GM19468 (cell line): Measurements from ENCODE around the gene PPARA.

ENCODE experiments used
- ATAC-seq: cut with Tn5 transposase; IDR thresholded peaks from one replicate; pipeline ENCODE4 v1.9.1; 2021; ENCODE audit warnings: mild to moderate bottlenecking, moderate library complexity, moderate number of reproducible peaks; ENCODE audit not compliant: unreplicated experiment; ENCODE audit errors: extremely low read depth

The PPARA gene

GRCh38 chr22:46162771-46163556 lies 12.6 kb downstream of the PPARA start:
- no peak for ATAC-seq

GRCh38 chr22:46163557-46163888 lies 13.2 kb downstream of the PPARA start:
- no peak for ATAC-seq

- ATAC-seq: no peak
These were observed 15.7 kb downstream of the PPARA start for GRCh38 chr22:46165977-46166376.

GRCh38 chr22:46169628-46170027 lies 19.3 kb downstream of the PPARA start:
- ATAC-seq: no peak

GRCh38 chr22:46171940-46172339 lies 21.6 kb downstream of the PPARA start:
- ATAC-seq: no peak

- ATAC-seq: no peak
These were observed 22.3 kb downstream of the PPARA start for GRCh38 chr22:46172522-46173110.

- no peak for ATAC-seq
These were observed 22.8 kb downstream of the PPARA start for GRCh38 chr22:46173152-46173551.

GRCh38 chr22:46175631-46176030 lies 25.3 kb downstream of the PPARA start:
- no peak for ATAC-seq

- no peak for ATAC-seq
These were observed 26.2 kb downstream of the PPARA start for GRCh38 chr22:46176508-46177003.

GRCh38 chr22:46178755-46179505 lies 28.6 kb downstream of the PPARA start:
- ATAC-seq: no peak

GRCh38 chr22:46179748-46180147 lies 29.4 kb downstream of the PPARA start:
- no peak for ATAC-seq

GRCh38 chr22:46180370-46181137 lies 30.2 kb downstream of the PPARA start:
- ATAC-seq: no peak

- ATAC-seq: no peak
These were observed 33.4 kb downstream of the PPARA start for GRCh38 chr22:46183733-46184132.

GRCh38 chr22:46185283-46185682 lies 35.0 kb downstream of the PPARA start:
- no peak for ATAC-seq

- no peak for ATAC-seq
These were observed 37.5 kb downstream of the PPARA start for GRCh38 chr22:46187862-46188261.

- ATAC-seq: no peak
These were observed 42.1 kb downstream of the PPARA start for GRCh38 chr22:46192210-46192993.

- no peak for ATAC-seq
These were observed 43.6 kb downstream of the PPARA start for GRCh38 chr22:46193898-46194310.

GRCh38 chr22:46195487-46196165 lies 45.3 kb downstream of the PPARA start:
- ATAC-seq: no peak

- ATAC-seq: no peak
These were observed 46.0 kb downstream of the PPARA start for GRCh38 chr22:46196278-46196677.
